HepG2 (cell line): ENCODE data around the gene AFAP1. TPM values are rescaled to one million over a fixed set of nuclear protein-coding genes. Genes with fewer than 3 reads are reported as not detected.

ENCODE experiments used
- CENPBD1 ChIP-seq: sonication (generic); formaldehyde crosslinking; IDR thresholded peaks from 2 replicates; pipeline ENCODE4 v1.8.0; 2022; ENCODE audit warnings: missing genetic modification reagents, low read depth, mild to moderate bottlenecking, borderline replicate concordance
- HES4 ChIP-seq: sonication (generic); formaldehyde crosslinking; IDR thresholded peaks from 2 replicates; pipeline ENCODE4 v1.9.0; 2021; ENCODE audit warnings: mild to moderate bottlenecking, missing genetic modification reagents, borderline replicate concordance
- KIAA2018 ChIP-seq: sonication (generic); formaldehyde crosslinking; IDR thresholded peaks from 2 replicates; pipeline ENCODE4 v1.5.0; 2020; ENCODE audit warnings: mild to moderate bottlenecking, missing genetic modification reagents, borderline replicate concordance
- NFRKB ChIP-seq: fragments of 450-650 bp; IDR thresholded peaks from 2 replicates; pipeline ENCODE4 v1.6.1; 2017
- RARA ChIP-seq: IDR thresholded peaks from 2 replicates; pipeline ENCODE4 v1.6.1; 2016; ENCODE audit warnings: missing genetic modification reagents, missing compliant biosample characterization
- REL ChIP-seq: sonication (generic); formaldehyde crosslinking; conservative IDR thresholded peaks from 2 replicates; pipeline ENCODE4 v1.8.0; 2022; ENCODE audit warnings: mild to moderate bottlenecking, missing genetic modification reagents, moderate library complexity
- TBX2 ChIP-seq: sonication (generic); formaldehyde crosslinking; IDR thresholded peaks from 2 replicates; pipeline ENCODE4 v1.5.0; 2020; ENCODE audit warnings: missing genetic modification reagents, mild to moderate bottlenecking, borderline replicate concordance
- ZBTB44 ChIP-seq: sonication (generic); formaldehyde crosslinking; IDR thresholded peaks from 2 replicates; pipeline ENCODE4 v1.4.0; 2020; ENCODE audit warnings: missing genetic modification reagents
- ZHX1 ChIP-seq: sonication (generic); formaldehyde crosslinking; IDR thresholded peaks from 2 replicates; pipeline ENCODE4 v1.8.1; 2022; ENCODE audit warnings: low read depth, mild to moderate bottlenecking, missing genetic modification reagents
- ZNF274 ChIP-seq: sonication (generic); formaldehyde crosslinking; IDR thresholded peaks from 2 replicates; pipeline ENCODE4 v1.5.1; 2020; ENCODE audit warnings: mild to moderate bottlenecking, missing genetic modification reagents
- ZNF607 ChIP-seq: sonication (generic); formaldehyde crosslinking; IDR thresholded peaks from 2 replicates; pipeline ENCODE4 v1.5.1; 2020; ENCODE audit warnings: missing genetic modification reagents, mild to moderate bottlenecking, borderline replicate concordance
- ZSCAN12 ChIP-seq: sonication (generic); formaldehyde crosslinking; IDR thresholded peaks from 2 replicates; pipeline ENCODE4 v1.9.0; 2021; ENCODE audit warnings: mild to moderate bottlenecking, missing genetic modification reagents
- polyA plus RNA-seq, 8 experiments: library from polyadenylated mRNA; depleted of rRNA in 3 of 8; stranded (reverse) in 7 of 8; unstranded in 1 of 8; fragments of >200 nt; fragmentation: Illumina TruSeq in 4 of 8; extraction: Trizol in 4 of 8; gene quantifications; 2 replicates each; pipeline versions ENCODE4 v1.2.1 to v1.2.3, GENCODE V29; 2011 to 2016; ENCODE audit warnings: low read depth in 4 of 8, missing spikeins in 1 of 8, mixed read lengths in 1 of 8; ENCODE audit not compliant: insufficient read depth in 1 of 8
- total RNA-seq, 5 experiments: library from RNA; depleted of rRNA; stranded (reverse); fragments of >200 nt; fragmentation: Illumina TruSeq; extraction: Trizol; gene quantifications; 2 replicates each; pipeline ENCODE4 v1.2.3, GENCODE V29; 2016; ENCODE audit warnings: low read depth in 1 of 5
- TF ChIP-seq, protein P1 (sequence below): sonication (generic); formaldehyde crosslinking; conservative IDR thresholded peaks from 2 replicates; pipeline ENCODE4 v1.8.0; 2022; ENCODE audit warnings: low read depth, missing genetic modification reagents
- TF ChIP-seq, protein P2 (sequence below): sonication (generic); formaldehyde crosslinking; IDR thresholded peaks from 2 replicates; pipeline ENCODE4 v1.8.0; 2023; ENCODE audit warnings: mild to moderate bottlenecking, missing genetic modification reagents

Gene AFAP1
- total and polyA plus RNA-seq, 2 of the 13 experiments (the other 11 are each of a cell fraction or from before 2014, with no cell fraction given), result 2.5 TPM

DNA sequence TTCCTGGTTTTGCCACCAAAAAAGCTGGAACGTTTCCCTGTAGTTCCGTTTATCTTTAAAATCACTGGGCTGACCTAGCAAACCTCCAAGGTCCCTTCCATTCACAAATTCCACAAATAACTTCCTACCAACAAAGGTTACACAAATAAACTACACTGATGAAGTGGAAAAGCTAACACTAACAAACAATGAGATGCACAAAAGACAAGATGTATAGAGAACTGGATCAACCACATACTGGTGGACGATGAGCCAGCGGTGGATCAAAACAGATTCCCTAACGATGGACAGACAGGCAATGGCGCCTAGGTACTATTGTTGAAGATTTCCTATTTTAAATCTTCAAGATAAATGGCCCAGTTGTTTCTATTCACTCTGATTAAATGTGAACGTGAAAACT, 15.5 kb downstream of the AFAP1 start (continued):
- TF ChIP-seq, protein P1, sequence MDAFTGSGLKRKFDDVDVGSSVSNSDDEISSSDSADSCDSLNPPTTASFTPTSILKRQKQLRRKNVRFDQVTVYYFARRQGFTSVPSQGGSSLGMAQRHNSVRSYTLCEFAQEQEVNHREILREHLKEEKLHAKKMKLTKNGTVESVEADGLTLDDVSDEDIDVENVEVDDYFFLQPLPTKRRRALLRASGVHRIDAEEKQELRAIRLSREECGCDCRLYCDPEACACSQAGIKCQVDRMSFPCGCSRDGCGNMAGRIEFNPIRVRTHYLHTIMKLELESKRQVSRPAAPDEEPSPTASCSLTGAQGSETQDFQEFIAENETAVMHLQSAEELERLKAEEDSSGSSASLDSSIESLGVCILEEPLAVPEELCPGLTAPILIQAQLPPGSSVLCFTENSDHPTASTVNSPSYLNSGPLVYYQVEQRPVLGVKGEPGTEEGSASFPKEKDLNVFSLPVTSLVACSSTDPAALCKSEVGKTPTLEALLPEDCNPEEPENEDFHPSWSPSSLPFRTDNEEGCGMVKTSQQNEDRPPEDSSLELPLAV (CRISPR knock-in tag), result no peak
- no peak for TF ChIP-seq ZNF274 (CRISPR knock-in tag)
- TF ChIP-seq NFRKB, result no peak
- peak; percentile 56 for TF ChIP-seq RARA (CRISPR knock-in tag)
- no peak for TF ChIP-seq REL
- no peak; the same call in 1 of the 2 replicates for TF ChIP-seq TBX2 (CRISPR knock-in tag)
- no peak for TF ChIP-seq KIAA2018 (CRISPR knock-in tag)
- no peak for TF ChIP-seq ZBTB44 (CRISPR knock-in tag)
- TF ChIP-seq ZHX1, result no peak
- no peak for TF ChIP-seq HES4
- no peak for TF ChIP-seq CENPBD1 (CRISPR knock-in tag)
- no peak for TF ChIP-seq ZNF607 (CRISPR knock-in tag)
- TF ChIP-seq, protein P2, sequence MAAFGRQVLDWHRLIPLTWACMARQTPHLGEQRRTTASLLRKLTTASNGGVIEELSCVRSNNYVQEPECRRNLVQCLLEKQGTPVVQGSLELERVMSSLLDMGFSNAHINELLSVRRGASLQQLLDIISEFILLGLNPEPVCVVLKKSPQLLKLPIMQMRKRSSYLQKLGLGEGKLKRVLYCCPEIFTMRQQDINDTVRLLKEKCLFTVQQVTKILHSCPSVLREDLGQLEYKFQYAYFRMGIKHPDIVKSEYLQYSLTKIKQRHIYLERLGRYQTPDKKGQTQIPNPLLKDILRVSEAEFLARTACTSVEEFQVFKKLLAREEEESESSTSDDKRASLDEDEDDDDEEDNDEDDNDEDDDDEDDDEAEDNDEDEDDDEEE (CRISPR knock-in tag), result no peak
- TF ChIP-seq ZSCAN12 (CRISPR knock-in tag), result no peak
